HG03196 (cell line): Measurements from ENCODE around the gene CROT.

Source experiments
- ATAC-seq: cut with Tn5 transposase; IDR thresholded peaks from one replicate; pipeline ENCODE4 v1.9.1; 2021; ENCODE audit not compliant: unreplicated experiment

Gene CROT

GRCh38 chr7:87413951-87414793 lies 68.7 kb downstream of the CROT start:
- ATAC-seq: no peak

GRCh38 chr7:87414794-87415188 lies 69.3 kb downstream of the CROT start:
- no peak for ATAC-seq

GRCh38 chr7:87416682-87417587 lies 71.5 kb downstream of the CROT start:
- no peak for ATAC-seq

DNA sequence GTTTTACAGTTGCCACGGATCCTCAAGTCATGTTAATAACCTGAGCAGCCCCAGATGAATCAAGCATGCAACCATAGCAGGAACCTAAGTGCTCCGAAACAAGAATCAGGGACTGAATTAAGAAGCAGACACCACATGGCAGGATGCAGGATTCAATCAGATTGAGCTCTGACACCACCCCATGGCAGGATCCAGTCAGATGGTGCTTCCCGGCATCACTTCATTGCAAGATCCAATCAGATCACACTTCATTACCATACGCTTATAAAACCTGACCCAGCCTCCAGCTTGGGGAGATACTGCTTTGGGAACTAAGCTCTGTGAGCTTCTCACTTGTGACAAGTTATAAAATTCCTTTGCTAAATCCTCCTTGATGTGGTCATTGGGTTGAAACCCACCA lies 74.7 kb downstream of the CROT start:
- ATAC-seq: no peak

- no peak for ATAC-seq
These were observed 78.6 kb downstream of the CROT start for GRCh38 chr7:87424075-87424474.

GRCh38 chr7:87426160-87426559 lies 80.7 kb downstream of the CROT start:
- ATAC-seq: no peak

DNA sequence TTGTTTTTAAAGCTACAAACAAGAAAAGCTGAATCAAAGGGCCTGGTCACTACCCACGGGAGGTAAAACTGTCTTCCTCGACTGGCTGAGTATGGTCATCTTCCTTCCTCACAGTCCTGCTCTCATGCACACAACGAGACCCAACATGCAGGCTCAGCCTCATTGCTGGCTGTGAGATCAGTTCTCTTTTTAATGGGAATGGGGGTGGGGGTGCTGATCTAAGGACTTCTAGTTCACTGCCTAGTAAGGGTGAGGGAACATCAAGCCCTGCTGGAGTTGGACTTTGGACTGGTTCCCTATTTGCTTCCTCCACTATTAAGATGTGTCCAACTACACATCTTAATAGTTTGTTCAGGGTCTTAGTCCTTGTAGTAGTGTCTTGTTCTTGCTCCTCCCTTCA lies 81.8 kb downstream of the CROT start:
- ATAC-seq: no peak

DNA sequence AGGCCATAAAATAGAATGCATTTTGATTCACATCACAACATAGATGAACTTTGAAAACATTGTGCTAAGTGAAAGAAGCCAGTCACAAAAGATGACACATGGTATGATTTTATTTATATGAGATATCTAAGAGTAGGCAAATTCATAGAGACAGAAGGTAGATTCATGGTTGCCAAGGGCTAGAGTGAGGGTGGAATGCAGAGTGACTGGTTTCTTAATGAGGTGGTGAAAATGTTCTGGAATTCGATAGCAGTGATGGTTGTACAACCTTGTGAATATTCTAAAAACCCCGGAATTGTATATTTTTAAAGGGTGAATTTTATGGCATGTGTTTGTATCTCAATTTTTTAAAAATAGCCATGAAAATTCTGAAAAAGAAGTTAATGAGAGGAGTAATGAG lies 87.1 kb downstream of the CROT start:
- ATAC-seq: no peak

DNA sequence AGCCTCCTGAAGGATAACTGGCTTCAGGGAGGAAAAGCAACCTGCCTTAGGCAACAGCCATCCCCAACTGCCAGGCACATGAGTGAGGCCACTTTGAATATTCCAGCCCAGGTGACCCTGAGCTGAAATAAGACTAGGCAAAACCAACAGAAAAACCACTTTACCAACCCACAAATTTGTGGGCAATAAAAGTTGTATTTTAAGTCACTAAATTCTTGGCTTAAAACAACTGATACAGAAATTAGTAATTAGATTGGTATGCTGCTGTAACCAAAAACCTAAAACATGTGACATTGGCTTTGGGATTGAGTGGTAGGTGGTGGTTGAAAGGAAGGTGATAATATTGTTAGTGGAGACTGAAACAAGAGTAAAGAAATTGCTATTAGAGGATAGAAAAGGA lies 90.1 kb downstream of the CROT start:
- ATAC-seq: no peak

- ATAC-seq: no peak
These were observed 100.4 kb downstream of the CROT start for GRCh38 chr7:87445897-87446296.

- ATAC-seq: no peak
These were observed 101.7 kb downstream of the CROT start for GRCh38 chr7:87447116-87447635.

DNA sequence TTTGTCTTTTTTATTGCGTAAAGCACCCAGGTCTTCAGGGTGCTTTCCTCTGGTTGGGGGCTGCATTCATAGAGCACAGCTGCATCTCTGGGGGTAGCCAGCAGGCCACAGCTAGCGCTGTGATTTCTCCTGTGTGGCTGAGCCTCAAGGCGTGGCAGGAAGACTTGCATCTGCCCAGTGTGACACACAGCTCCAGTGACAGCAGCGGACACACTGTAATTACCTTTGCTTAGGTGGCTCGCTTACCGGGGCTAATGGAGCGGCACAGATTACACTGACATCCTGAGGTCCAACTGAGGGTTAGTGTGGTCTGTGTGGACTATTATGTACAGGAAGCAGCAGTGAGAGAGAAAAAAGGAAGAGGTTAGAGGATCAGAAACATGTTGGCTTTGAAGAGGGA lies 102.9 kb downstream of the CROT start:
- no peak for ATAC-seq
